Activated CD4-positive, alpha-beta T cell treated with anti-CD3 and anti-CD28 coated beads, Interleukin-2, amount 10 ng/mL, durations not matched to agents 7 days and 5 days (primary cell): ENCODE data around the gene NOC2L. TPM values are rescaled to one million over a fixed set of nuclear protein-coding genes. Genes with fewer than 3 reads are reported as not detected.
"Not testable (repeated sequence)": the region's sequence is repeated elsewhere in the genome, so short reads cannot be mapped to it uniquely, and the experiment has no call there.

Experiments used
- CTCF ChIA-PET: fragments of 350-600 bp; sonication (Branson Sonifier 250); formaldehyde crosslinking; loops from one replicate; lab custom pipeline; 2021; ENCODE audit warnings: antibody characterized with exemption; lab: Charles Lee
- POLR2A ChIA-PET: fragments of 350-600 bp; sonication (Branson Sonifier 250); formaldehyde crosslinking; loops from one replicate; lab custom pipeline; 2021; ENCODE audit warnings: antibody characterized with exemption; lab: Charles Lee
- DNase-seq: peaks from one replicate; pipeline ENCODE4 v3.0.0-alpha.2; 2020
- H3K27ac Mint-ChIP-seq: one replicate; pipeline ENCODE4 v1.8.0; 2021; ENCODE audit warnings: mild to moderate bottlenecking, moderate library complexity, mixed read lengths
- H3K27me3 Mint-ChIP-seq: one replicate; pipeline ENCODE4 v1.8.0; 2021; ENCODE audit warnings: mixed read lengths
- H3K36me3 Mint-ChIP-seq: one replicate; pipeline ENCODE4 v1.8.0; 2021; ENCODE audit warnings: low read depth, mixed read lengths
- H3K4me1 Mint-ChIP-seq: one replicate; pipeline ENCODE4 v1.8.0; 2021; ENCODE audit warnings: mixed read lengths
- H3K4me3 Mint-ChIP-seq: one replicate; pipeline ENCODE4 v1.8.0; 2021; ENCODE audit warnings: mild to moderate bottlenecking, moderate library complexity, mixed read lengths
- H3K9me3 Mint-ChIP-seq: one replicate; pipeline ENCODE4 v1.8.0; 2021; ENCODE audit warnings: mixed read lengths
- total RNA-seq, 2 experiments: library from RNA; stranded (reverse); gene quantifications; one replicate each; pipeline ENCODE4 v1.2.3, GENCODE V29; 2021

Gene NOC2L
- total RNA-seq, 2 experiments from 2014 or later = 60.5 to 71.8 TPM

- Mint-ChIP-seq H3K4me1 (peaks cover 15% of the 10 kb centered on the region), H3K9me3 (no peaks in the 10 kb centered on the region), H3K27me3 (peaks cover 38% of the 10 kb centered on the region), H3K36me3 (peaks cover 1% of the 10 kb centered on the region), H3K4me3 (no peak overlapping the region), H3K27ac (no peak overlapping the region)
- no peak for DNase-seq
- CTCF ChIA-PET = interaction anchor here (1.0 to 6.5 kb wide), 3 partner anchors 15 to 23 kb away, joined by 3 to 67 read pairs (median 3); partner anchors contain the start of genes AGRN and ISG15
- POLR2A ChIA-PET = no interaction called here
Measured at GRCh38 chr1:998995-999724, 40.1 kb upstream of the NOC2L start.

- no peak overlapping the region for H3K27ac Mint-ChIP-seq
- H3K4me3 Mint-ChIP-seq = no peak overlapping the region
- H3K4me1 Mint-ChIP-seq = peaks cover 15% of the 10 kb centered on the region
- H3K36me3 Mint-ChIP-seq = peaks cover 1% of the 10 kb centered on the region
- POLR2A ChIA-PET = no interaction called here
- CTCF ChIA-PET = no interaction called here
- DNase-seq = no peak
- H3K9me3 Mint-ChIP-seq = no peaks in the 10 kb centered on the region
- H3K27me3 Mint-ChIP-seq = peaks cover 37% of the 10 kb centered on the region
Measured at GRCh38 chr1:998745-998994, 39.6 kb upstream of the NOC2L start.

- Mint-ChIP-seq H3K27me3 (peaks cover 33% of the 10 kb centered on the region), H3K27ac (no peak overlapping the region), H3K36me3 (peaks cover 1% of the 10 kb centered on the region), H3K9me3 (no peaks in the 10 kb centered on the region), H3K4me1 (peaks cover 15% of the 10 kb centered on the region), H3K4me3 (no peak overlapping the region)
- CTCF ChIA-PET = interaction anchor here (0.8 to 1.5 kb wide), 2 partner anchors 14 to 17 kb away, joined by 5 read pairs; partner anchors contain the start of gene PERM1
- POLR2A ChIA-PET = no interaction called here
- no peak for DNase-seq
Measured at GRCh38 chr1:997993-998744, 39.1 kb upstream of the NOC2L start.

- peaks cover 13% of the 10 kb centered on the region for H3K4me1 Mint-ChIP-seq
- POLR2A ChIA-PET = no interaction called here
- H3K36me3 Mint-ChIP-seq = peaks cover 3% of the 10 kb centered on the region
- DNase-seq = no peak
- peaks cover 29% of the 10 kb centered on the region for H3K27me3 Mint-ChIP-seq
- no peak overlapping the region for H3K27ac Mint-ChIP-seq
- CTCF ChIA-PET = interaction anchor here (0.8 to 1.5 kb wide), 3 partner anchors 13 to 36 kb away, joined by 3 to 5 read pairs (median 5); partner anchors contain the start of gene PERM1
- H3K9me3 Mint-ChIP-seq = peaks cover 3% of the 10 kb centered on the region
- no peak overlapping the region for H3K4me3 Mint-ChIP-seq
Measured at GRCh38 chr1:997713-997992, 38.6 kb upstream of the NOC2L start.

GRCh38 chr1:996851-997712, 38.0 kb upstream of the NOC2L start:
- DNase-seq = no peak
- peaks cover 6% of the 10 kb centered on the region for H3K36me3 Mint-ChIP-seq
- no peak overlapping the region for H3K4me3 Mint-ChIP-seq
- peaks cover 27% of the 10 kb centered on the region for H3K27me3 Mint-ChIP-seq
- CTCF ChIA-PET = interaction anchor here (0.8 to 1.5 kb wide), 3 partner anchors 13 to 36 kb away, joined by 3 to 5 read pairs (median 5); partner anchors contain the start of gene PERM1
- H3K27ac Mint-ChIP-seq = no peak overlapping the region
- POLR2A ChIA-PET = no interaction called here
- peaks cover 12% of the 10 kb centered on the region for H3K4me1 Mint-ChIP-seq
- H3K9me3 Mint-ChIP-seq = peaks cover 6% of the 10 kb centered on the region

GRCh38 chr1:995665-996633, 36.9 kb upstream of the NOC2L start:
- Mint-ChIP-seq H3K27me3 (peaks cover 27% of the 10 kb centered on the region), H3K4me3 (no peak overlapping the region), H3K9me3 (peaks cover 8% of the 10 kb centered on the region), H3K27ac (no peak overlapping the region), H3K4me1 (peaks cover 17% of the 10 kb centered on the region), H3K36me3 (peaks cover 10% of the 10 kb centered on the region)
- CTCF ChIA-PET = interaction anchor here (2.0 kb wide), 1 partner anchor 13 kb away, joined by 6 read pairs; no protein-coding TSS in a partner anchor
- DNase-seq = no peak
- POLR2A ChIA-PET = no interaction called here

- Mint-ChIP-seq H3K27ac (peak overlapping the region; percentile 54), H3K4me1 (peaks cover 14% of the 10 kb centered on the region)
- not testable (repeated sequence) for H3K36me3 Mint-ChIP-seq
Measured at GRCh38 chr1:994546-994945, 35.5 kb upstream of the NOC2L start.

GRCh38 chr1:993379-993995, 34.4 kb upstream of the NOC2L start:
- peaks cover 8% of the 10 kb centered on the region for H3K9me3 Mint-ChIP-seq
- H3K4me1 Mint-ChIP-seq = peaks cover 14% of the 10 kb centered on the region
- peaks cover 32% of the 10 kb centered on the region for H3K27me3 Mint-ChIP-seq
- POLR2A ChIA-PET = no interaction called here
- no peak for DNase-seq
- H3K36me3 Mint-ChIP-seq = peaks cover 9% of the 10 kb centered on the region
- H3K4me3 Mint-ChIP-seq = no peak overlapping the region
- H3K27ac Mint-ChIP-seq = no peak overlapping the region
- CTCF ChIA-PET = interaction anchor here (0.6 to 2.4 kb wide), 7 partner anchors 8 to 450 kb away, joined by 3 to 11 read pairs (median 6); no protein-coding TSS in a partner anchor

More at GRCh38 chr1:994546-994945, 35.5 kb upstream of the NOC2L start:
- H3K4me3 Mint-ChIP-seq, H3K9me3 Mint-ChIP-seq, DNase-seq: not testable (repeated sequence)
- CTCF ChIA-PET = interaction anchor here (0.6 to 2.0 kb wide), 5 partner anchors 10 to 598 kb away, joined by 3 to 7 read pairs (median 6); no protein-coding TSS in a partner anchor
- POLR2A ChIA-PET = interaction anchor here (0.6 kb wide), 1 partner anchor 284 kb away, joined by 13 read pairs; no protein-coding TSS in a partner anchor
- peaks cover 27% of the 10 kb centered on the region for H3K27me3 Mint-ChIP-seq

- peaks cover 34% of the 10 kb centered on the region for H3K27me3 Mint-ChIP-seq
- ChIA-PET CTCF (interaction anchor here (0.7 to 2.4 kb wide), 4 partner anchors 9 to 373 kb away, joined by 3 to 11 read pairs (median 3); no protein-coding TSS in a partner anchor), POLR2A (no interaction called here)
- H3K4me1 Mint-ChIP-seq = peaks cover 14% of the 10 kb centered on the region
- no peak overlapping the region for H3K27ac Mint-ChIP-seq
- H3K9me3 Mint-ChIP-seq = peaks cover 8% of the 10 kb centered on the region
- peaks cover 9% of the 10 kb centered on the region for H3K36me3 Mint-ChIP-seq
- no peak for DNase-seq
- no peak overlapping the region for H3K4me3 Mint-ChIP-seq
Measured at GRCh38 chr1:992362-992761, 33.3 kb upstream of the NOC2L start.

- H3K4me1 Mint-ChIP-seq = peaks cover 14% of the 10 kb centered on the region
- peaks cover 8% of the 10 kb centered on the region for H3K9me3 Mint-ChIP-seq
- no peak overlapping the region for H3K27ac Mint-ChIP-seq
- H3K36me3 Mint-ChIP-seq = peaks cover 9% of the 10 kb centered on the region
- H3K4me3 Mint-ChIP-seq = no peak overlapping the region
- peaks cover 30% of the 10 kb centered on the region for H3K27me3 Mint-ChIP-seq
- POLR2A ChIA-PET = no interaction called here
- CTCF ChIA-PET = interaction anchor here (0.8 to 2.4 kb wide), 3 partner anchors 10 to 130 kb away, joined by 3 to 11 read pairs (median 3); no protein-coding TSS in a partner anchor
- no peak for DNase-seq
Measured at GRCh38 chr1:991895-992294, 32.8 kb upstream of the NOC2L start.

GRCh38 chr1:991275-991674, 32.2 kb upstream of the NOC2L start:
- H3K36me3 Mint-ChIP-seq, H3K9me3 Mint-ChIP-seq, POLR2A ChIA-PET, H3K27ac Mint-ChIP-seq, H3K4me3 Mint-ChIP-seq, DNase-seq: not testable (repeated sequence)
- CTCF ChIA-PET = interaction anchor here (0.8 to 1.0 kb wide), 2 partner anchors 10 to 131 kb away, joined by 3 read pairs; no protein-coding TSS in a partner anchor
- peaks cover 14% of the 10 kb centered on the region for H3K4me1 Mint-ChIP-seq
- H3K27me3 Mint-ChIP-seq = peaks cover 32% of the 10 kb centered on the region
